ENCODE data around the gene IFRD2.

The IFRD2 gene

DNA sequence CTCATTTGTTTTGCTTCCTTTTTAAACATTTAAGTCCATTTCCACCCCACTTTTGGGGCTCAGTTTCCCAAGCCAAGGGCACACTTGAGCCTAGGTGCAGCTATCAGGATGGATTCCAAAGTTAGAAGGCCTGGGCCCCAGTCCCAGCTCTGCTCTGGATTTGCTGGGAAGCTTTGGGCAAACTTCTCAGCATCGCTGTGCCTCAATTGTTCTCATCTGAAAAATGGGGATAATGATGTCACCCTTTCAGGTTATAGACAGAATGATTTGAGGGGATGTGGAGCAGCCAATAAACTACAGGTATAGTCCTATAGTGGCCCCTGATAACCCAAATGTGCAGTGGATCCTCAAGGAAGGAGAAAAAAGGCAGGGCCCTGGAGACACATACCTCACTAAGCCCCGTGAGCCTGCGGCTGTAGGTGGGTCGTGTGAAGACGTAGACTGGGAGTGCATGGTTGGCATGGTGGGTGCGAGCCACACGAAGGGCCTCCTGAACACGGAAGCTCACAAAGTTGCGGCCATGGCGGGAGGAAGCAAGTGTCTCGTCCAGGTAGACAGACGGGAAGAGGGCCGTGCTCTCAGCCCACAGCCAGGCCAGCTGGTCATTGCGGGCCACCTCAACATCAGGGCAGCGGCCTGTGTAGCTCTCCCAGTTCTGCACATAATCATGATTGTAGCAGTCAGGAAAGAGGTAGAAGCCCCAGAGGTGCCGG, 27.1 kb upstream of the IFRD2 start:
- no peaks in the 10 kb centered on the region for H3K9me3 ChIP-seq
- H3K4me1 ChIP-seq (ENCODE audit: control insufficient read depth in 1 of 2, insufficient read depth in 1 of 2, low read depth in 1 of 2, low read length in 1 of 2), result peaks cover 60 to 75% of the 10 kb centered on the region in 2 experiments
- H3K36me3 ChIP-seq, result peaks cover 5% of the 10 kb centered on the region
- no peaks in the 10 kb centered on the region for H3K27me3 ChIP-seq
- peak overlapping the region; percentile 23 to 77 for H3K4me3 ChIP-seq (ENCODE audit: low read depth in 1 of 2, low read length in 1 of 2)
- peak overlapping the region; percentile 86 for H3K27ac ChIP-seq
- TF ChIP-seq, protein P1, sequence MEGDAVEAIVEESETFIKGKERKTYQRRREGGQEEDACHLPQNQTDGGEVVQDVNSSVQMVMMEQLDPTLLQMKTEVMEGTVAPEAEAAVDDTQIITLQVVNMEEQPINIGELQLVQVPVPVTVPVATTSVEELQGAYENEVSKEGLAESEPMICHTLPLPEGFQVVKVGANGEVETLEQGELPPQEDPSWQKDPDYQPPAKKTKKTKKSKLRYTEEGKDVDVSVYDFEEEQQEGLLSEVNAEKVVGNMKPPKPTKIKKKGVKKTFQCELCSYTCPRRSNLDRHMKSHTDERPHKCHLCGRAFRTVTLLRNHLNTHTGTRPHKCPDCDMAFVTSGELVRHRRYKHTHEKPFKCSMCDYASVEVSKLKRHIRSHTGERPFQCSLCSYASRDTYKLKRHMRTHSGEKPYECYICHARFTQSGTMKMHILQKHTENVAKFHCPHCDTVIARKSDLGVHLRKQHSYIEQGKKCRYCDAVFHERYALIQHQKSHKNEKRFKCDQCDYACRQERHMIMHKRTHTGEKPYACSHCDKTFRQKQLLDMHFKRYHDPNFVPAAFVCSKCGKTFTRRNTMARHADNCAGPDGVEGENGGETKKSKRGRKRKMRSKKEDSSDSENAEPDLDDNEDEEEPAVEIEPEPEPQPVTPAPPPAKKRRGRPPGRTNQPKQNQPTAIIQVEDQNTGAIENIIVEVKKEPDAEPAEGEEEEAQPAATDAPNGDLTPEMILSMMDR (IDR thresholded peaks at IDR 0.05), result no peak

DNA sequence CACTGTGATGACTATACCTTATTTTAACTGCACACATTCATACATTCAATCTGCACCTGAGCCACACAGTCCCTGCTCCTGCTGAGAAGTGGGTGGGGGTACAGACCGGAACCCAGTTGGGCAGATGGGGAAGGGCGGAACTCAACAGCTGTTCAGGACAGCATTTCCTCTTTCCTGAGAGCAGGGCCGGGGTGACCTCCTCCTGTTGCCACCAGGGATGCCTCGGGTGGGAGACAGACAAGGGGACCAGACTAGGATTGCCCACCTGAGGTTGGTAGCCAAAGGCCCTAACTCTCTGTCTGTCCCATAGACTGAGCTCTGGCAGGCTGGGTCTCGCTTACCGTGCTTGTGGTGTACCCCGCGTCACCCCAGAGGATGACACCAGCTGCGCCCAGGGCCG, 26.4 kb upstream of the IFRD2 start:
- Histone ChIP-seq H3K4me1 (ENCODE audit: control insufficient read depth in 1 of 2, insufficient read depth in 1 of 2, low read depth in 1 of 2, low read length in 1 of 2) (peaks cover 53 to 67% of the 10 kb centered on the region in 2 experiments), H3K9me3 (no peaks in the 10 kb centered on the region), H3K4me3 (ENCODE audit: low read depth in 1 of 2, low read length in 1 of 2) (peak overlapping the region; percentile 23 to 77), H3K27me3 (no peaks in the 10 kb centered on the region), H3K27ac (peak overlapping the region; percentile 86), H3K36me3 (peaks cover 5% of the 10 kb centered on the region)
- TF ChIP-seq, protein P1 (IDR thresholded peaks at IDR 0.05), result peak; percentile 20

DNA sequence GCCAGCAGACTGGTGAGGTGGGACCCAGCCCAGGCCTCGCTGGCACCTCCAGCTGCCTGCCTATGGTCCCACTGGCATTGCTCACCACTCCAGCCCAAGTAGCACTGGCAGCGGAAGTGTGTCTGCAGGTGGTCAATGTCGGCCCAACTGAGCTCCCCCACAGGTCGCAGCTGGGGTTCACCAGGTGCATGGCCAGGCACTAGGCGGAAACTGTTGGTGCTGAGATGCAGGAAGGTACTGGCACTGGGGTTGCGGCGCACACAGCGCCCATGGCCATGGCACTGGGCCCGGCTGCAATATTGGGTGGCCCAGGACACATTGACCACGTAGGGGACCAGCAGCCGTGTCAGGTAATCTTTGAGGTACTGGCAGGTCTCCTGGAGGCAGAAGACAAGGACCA, 25.9 kb upstream of the IFRD2 start:
- H3K27me3 ChIP-seq, result no peaks in the 10 kb centered on the region
- H3K9me3 ChIP-seq, result no peaks in the 10 kb centered on the region
- H3K4me3 ChIP-seq (ENCODE audit: low read depth in 1 of 2, low read length in 1 of 2), result peak overlapping the region; percentile 23 to 77
- TF ChIP-seq, protein P1 (IDR thresholded peaks at IDR 0.05), result no peak
- peaks cover 5% of the 10 kb centered on the region for H3K36me3 ChIP-seq
- peaks cover 49 to 63% of the 10 kb centered on the region in 2 experiments for H3K4me1 ChIP-seq (ENCODE audit: control insufficient read depth in 1 of 2, insufficient read depth in 1 of 2, low read depth in 1 of 2, low read length in 1 of 2)
- peak overlapping the region; percentile 86 for H3K27ac ChIP-seq

DNA sequence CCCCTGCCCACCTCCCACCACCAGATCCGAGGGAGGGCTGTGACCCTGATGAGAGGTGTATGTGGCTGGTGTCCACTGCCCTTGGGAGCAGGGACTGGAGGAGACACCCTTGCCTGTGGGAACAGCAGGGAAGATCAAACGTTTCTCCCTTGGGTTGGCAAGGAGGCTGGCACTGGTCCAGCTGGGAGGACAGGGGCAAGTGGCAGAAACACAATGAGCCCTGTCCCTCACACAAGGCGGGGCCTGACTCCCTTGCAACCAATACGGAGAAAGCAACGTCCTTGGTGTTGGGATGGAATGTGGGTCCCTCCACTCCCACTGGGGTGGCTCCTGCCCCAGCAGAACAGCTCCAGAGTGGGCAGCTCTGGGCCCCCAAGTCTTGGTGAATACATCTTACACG, 25.1 kb upstream of the IFRD2 start:
- H3K27ac ChIP-seq, result no peak overlapping the region
- H3K4me1 ChIP-seq (ENCODE audit: control insufficient read depth in 1 of 2, insufficient read depth in 1 of 2, low read depth in 1 of 2, low read length in 1 of 2), result peaks cover 40 to 54% of the 10 kb centered on the region in 2 experiments
- TF ChIP-seq, protein P1 (IDR thresholded peaks at IDR 0.05), result no peak
- no peaks in the 10 kb centered on the region for H3K27me3 ChIP-seq
- H3K9me3 ChIP-seq, result no peaks in the 10 kb centered on the region
- no peak overlapping the region for H3K4me3 ChIP-seq (ENCODE audit: low read depth in 1 of 2, low read length in 1 of 2)
- H3K36me3 ChIP-seq, result peaks cover 5% of the 10 kb centered on the region

DNA sequence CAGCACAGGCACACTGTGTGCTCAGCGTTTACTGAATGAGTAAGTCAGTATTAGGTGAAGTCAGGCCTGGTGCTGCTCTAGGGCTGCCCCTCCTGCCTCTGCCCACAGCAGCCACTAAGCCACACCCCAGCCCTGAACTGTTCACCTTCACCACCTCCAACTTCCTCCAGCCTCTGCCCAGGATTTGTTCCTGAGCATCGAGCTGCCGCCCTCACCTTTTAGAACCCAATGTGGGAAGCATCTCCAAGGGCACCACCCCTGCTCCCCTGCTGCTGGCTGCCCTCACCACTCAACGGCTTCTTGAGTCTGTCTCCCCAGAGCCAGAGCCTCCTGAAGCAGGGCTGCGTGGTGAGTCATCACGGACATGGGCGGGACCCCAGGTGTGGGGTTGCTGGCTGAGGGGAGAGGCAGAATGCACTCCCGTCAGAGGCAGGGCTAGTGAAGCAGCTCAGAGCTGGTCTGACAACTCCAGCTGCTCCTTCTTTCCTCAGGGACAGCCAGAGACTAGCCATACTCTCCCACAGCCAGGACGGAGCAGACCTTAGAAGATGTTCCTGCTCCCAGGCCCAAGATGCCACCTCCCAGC, 24.5 kb upstream of the IFRD2 start:
- Histone ChIP-seq H3K27ac (no peak overlapping the region), H3K9me3 (no peaks in the 10 kb centered on the region), H3K4me3 (ENCODE audit: low read depth in 1 of 2, low read length in 1 of 2) (no peak overlapping the region), H3K4me1 (ENCODE audit: control insufficient read depth in 1 of 2, insufficient read depth in 1 of 2, low read depth in 1 of 2, low read length in 1 of 2) (peaks cover 34 to 49% of the 10 kb centered on the region in 2 experiments), H3K36me3 (peaks cover 5% of the 10 kb centered on the region), H3K27me3 (no peaks in the 10 kb centered on the region)
- TF ChIP-seq, protein P1 (IDR thresholded peaks at IDR 0.05), result no peak
